Chondrocyte (in vitro differentiated cells): ENCODE measurements around the gene UCP2. TPM values are rescaled to one million over a fixed set of nuclear protein-coding genes. Genes with fewer than 3 reads are reported as not detected.
A peak's percentile ranks its signal among the peaks of the same experiment; 100 is the strongest.

Experiments used
- DNase-seq: peaks from one replicate; pipeline ENCODE4 v3.0.0; 2021; ENCODE audit warnings: mixed read lengths, low spot score
- H3K27ac Mint-ChIP-seq: one replicate; pipeline ENCODE4 v1.8.0; 2021; ENCODE audit warnings: mild to moderate bottlenecking, moderate library complexity, mixed read lengths; ENCODE audit not compliant: unreplicated experiment
- H3K27me3 Mint-ChIP-seq: 2 replicates; pipeline ENCODE4 v1.8.0; 2021; ENCODE audit warnings: low read depth, mixed read lengths
- H3K36me3 Mint-ChIP-seq: 2 replicates; pipeline ENCODE4 v1.8.0; 2021; ENCODE audit warnings: low read depth, mixed read lengths
- H3K4me1 Mint-ChIP-seq: 2 replicates; pipeline ENCODE4 v1.8.0; 2021; ENCODE audit warnings: low read depth, mild to moderate bottlenecking, mixed read lengths
- H3K4me3 Mint-ChIP-seq: one replicate; pipeline ENCODE4 v1.8.0; 2021; ENCODE audit warnings: mild to moderate bottlenecking, moderate library complexity, mixed read lengths; ENCODE audit not compliant: unreplicated experiment
- H3K9me3 Mint-ChIP-seq: 2 replicates; pipeline ENCODE4 v1.8.0; 2021; ENCODE audit warnings: low read depth, mixed read lengths
- CTCF ChIP-seq: fragments of 200-600 bp; sonication (generic); IDR thresholded peaks from 2 replicates; pipeline ENCODE4 v1.5.0; 2021; ENCODE audit warnings: antibody characterized with exemption, mild to moderate bottlenecking, moderate library complexity
- total RNA-seq: library from RNA; stranded (reverse); gene quantifications from 3 replicates; pipeline ENCODE4 v1.2.1, GENCODE V29; 2021

The UCP2 gene
- total RNA-seq, 1 donor from 2014 or later, result 41.0 TPM

DNA sequence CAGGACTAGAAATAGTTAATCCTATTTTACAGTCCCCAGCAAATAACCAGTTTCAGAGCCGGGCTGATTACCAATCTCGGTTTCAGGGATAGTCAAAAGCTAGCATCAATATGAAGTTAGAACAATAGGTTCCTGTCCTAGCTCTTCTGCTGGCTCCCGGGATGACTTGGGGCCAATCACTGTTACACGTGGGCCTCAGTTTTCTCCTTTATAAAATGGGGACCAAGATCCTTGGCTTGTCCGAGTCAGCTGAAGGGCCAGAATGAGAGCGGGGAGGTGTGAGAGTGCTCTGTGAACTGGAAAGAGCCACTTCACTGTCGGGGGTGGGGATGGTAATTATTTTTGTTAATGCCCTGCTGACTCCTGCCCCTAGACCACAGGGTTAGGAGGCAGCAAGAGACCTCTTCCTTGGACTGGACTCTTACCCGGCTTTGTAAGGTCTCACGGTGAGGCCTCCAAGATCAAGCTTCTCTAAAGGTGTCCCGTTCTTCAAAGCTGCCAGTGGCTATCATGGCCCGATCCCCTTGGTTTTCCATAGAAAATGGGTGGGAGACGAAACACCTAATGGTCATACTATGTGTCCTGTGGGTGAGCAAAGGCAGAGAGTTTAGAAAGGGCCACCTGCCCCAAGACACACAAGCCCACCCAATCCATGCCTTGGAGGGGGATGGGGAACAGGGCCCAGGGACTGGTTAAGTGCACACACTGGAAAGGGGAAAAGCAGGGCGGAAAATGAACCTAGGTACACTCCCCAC lies 1.4 kb downstream of the UCP2 start:
- peak overlapping the region; percentile 95 for H3K4me3 Mint-ChIP-seq
- no peak for TF ChIP-seq CTCF
- H3K4me1 Mint-ChIP-seq, result peaks cover 39% of the 10 kb centered on the region
- H3K9me3 Mint-ChIP-seq, result no peaks in the 10 kb centered on the region
- peaks cover 6% of the 10 kb centered on the region for H3K36me3 Mint-ChIP-seq
- no peaks in the 10 kb centered on the region for H3K27me3 Mint-ChIP-seq
- DNase-seq, result peak; percentile 25
- no peak overlapping the region for H3K27ac Mint-ChIP-seq

DNA sequence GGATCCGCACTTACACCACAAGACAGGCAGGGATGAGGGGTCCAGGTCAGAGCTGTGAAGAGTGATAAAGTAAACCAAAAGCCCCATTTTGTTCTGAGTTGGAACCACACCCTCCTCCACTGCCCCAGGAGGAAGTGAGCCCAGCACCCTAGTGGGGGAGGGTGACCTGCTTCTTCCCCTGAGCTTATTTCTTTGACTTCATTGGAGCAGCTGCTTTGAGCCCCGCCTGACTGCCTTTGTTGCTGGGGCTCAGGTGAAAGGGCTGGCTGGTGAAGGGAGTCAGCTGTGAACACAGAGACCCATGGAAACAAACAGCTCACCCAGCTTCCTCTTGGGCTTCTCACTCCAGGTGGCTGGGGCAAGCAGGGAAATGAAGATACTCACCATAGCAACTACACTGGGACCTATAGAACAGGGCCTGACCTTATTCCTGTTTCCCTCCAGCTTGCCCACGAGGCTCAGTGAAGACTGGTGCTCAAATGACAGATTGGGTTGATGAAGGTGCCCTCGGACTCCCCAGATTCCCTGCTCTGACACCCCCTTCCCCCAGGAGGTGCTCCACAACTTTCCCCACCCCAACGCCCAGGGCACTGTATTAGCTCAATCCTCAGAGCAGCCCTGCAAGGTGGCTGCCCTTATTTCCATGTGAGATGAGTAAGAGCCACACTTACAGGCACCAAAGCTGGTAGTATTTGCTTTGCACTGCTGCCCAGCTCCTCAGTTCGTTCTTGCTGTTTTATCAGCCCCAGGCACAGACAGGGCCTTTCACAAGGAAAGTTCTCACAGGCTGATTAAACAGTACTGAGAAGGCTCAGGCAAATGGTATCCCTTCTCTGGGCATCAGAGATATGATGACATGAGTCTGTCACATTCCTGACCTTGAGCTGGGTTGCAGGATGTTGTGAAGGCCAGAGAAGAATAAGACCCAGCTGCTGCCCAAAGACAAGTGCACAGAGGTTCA lies 2.4 kb downstream of the UCP2 start:
- Mint-ChIP-seq H3K36me3 (peaks cover 8% of the 10 kb centered on the region), H3K4me3 (no peak overlapping the region), H3K9me3 (no peaks in the 10 kb centered on the region), H3K27ac (no peak overlapping the region), H3K27me3 (no peaks in the 10 kb centered on the region), H3K4me1 (peaks cover 39% of the 10 kb centered on the region)
- peak; percentile 42 for DNase-seq
- TF ChIP-seq CTCF, result no peak

DNA sequence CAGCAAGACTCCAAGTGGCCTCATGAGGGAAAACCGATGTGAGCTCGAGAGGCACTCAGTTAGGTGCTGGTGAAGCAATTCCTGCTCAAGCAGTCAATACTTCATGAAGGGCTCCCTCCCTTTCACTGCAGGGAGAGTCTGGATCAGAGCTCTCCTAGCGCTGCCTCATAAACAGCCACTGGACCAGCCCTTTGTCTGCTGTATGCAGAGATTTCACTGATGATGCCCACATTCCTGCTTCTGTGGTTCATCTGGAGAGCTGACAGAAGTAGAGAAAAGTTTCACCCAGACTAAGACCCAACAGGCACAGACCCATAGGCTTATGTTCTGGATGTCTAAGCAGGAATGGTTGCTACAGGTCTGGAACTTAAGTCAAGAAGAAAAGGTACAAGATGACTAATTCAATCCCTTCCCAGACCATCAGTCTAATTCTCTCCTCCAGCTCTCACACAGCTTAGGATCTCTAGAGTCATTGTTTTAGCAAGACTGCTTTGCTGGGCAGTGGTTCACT lies 4.0 kb downstream of the UCP2 start:
- H3K36me3 Mint-ChIP-seq, result peaks cover 12% of the 10 kb centered on the region
- H3K9me3 Mint-ChIP-seq, result no peaks in the 10 kb centered on the region
- H3K27me3 Mint-ChIP-seq, result no peaks in the 10 kb centered on the region
- no peak overlapping the region for H3K27ac Mint-ChIP-seq
- TF ChIP-seq CTCF, result no peak
- peak; percentile 14 for DNase-seq
- no peak overlapping the region for H3K4me3 Mint-ChIP-seq
- peaks cover 44% of the 10 kb centered on the region for H3K4me1 Mint-ChIP-seq

GRCh38 chr11:73977856-73978519 lies 4.7 kb downstream of the UCP2 start:
- no peak overlapping the region for H3K4me3 Mint-ChIP-seq
- H3K27ac Mint-ChIP-seq, result no peak overlapping the region
- H3K4me1 Mint-ChIP-seq, result peaks cover 40% of the 10 kb centered on the region
- no peak for TF ChIP-seq CTCF
- no peaks in the 10 kb centered on the region for H3K27me3 Mint-ChIP-seq
- peak; percentile 69 for DNase-seq
- H3K9me3 Mint-ChIP-seq, result no peaks in the 10 kb centered on the region
- H3K36me3 Mint-ChIP-seq, result peaks cover 12% of the 10 kb centered on the region
